HTR-8/SVneo (cell line): ENCODE measurements around the gene NLGN4Y.

Experiments
- DNase-seq: peaks from one replicate; pipeline ENCODE4 v3.0.0; 2011; ENCODE audit warnings: low spot score, mixed read lengths; ENCODE audit not compliant: insufficient read length
- FAIRE-seq: peaks from 2 replicates; lab custom pipeline; 2011; peaks lifted over from hg19 to GRCh38; lab: Jason Lieb, UNC

The NLGN4Y gene

GRCh38 chrY:14524272-14525231 is at the start of gene NLGN4Y:
Gene NLGN4Y (plus strand): TSS chrY:14524529. CDS start chrY:14622120, 97,591 bp downstream.
- DNase-seq: no peak
- FAIRE-seq: no peak

DNA sequence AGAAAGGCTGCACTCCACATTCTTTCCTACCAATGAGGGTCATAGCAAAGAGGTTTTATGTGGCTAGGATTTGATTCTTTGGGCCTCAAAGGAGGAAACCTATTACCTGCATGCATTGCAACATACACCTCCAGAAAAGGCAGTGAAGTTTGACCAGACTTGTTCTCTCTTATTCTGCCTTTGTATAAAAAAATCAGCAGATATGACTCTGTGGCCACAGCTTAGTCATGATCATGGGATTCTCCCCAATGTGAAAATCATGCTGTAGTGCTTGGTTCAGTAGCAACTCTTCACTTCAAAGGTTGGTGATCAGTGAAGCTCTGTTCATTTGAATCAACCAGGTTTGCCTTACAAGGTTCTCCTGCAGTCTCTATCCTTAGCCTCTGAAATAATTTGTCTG is 38.4 kb upstream of the NLGN4Y start:
- DNase-seq (no peak), FAIRE-seq (no peak)

DNA sequence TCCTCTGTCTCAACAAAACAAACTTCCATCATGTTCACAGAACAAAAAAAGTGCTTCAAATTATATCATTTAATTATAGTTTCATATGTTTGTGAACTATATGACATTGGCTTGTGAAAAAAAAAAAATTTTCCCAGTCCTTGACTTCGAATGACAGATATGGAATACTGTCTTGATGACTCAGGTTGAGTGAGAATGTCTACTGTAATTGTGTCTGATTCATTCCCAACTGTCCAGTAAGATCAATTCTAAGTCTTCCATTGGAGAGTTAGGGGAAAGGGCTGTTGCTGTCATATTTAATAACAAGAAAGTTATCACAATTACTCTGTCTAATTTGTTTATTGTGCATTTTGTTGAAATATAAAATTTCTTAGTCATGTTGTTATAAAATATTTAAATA is 34.1 kb upstream of the NLGN4Y start:
- no peak for FAIRE-seq
- no peak for DNase-seq

DNA sequence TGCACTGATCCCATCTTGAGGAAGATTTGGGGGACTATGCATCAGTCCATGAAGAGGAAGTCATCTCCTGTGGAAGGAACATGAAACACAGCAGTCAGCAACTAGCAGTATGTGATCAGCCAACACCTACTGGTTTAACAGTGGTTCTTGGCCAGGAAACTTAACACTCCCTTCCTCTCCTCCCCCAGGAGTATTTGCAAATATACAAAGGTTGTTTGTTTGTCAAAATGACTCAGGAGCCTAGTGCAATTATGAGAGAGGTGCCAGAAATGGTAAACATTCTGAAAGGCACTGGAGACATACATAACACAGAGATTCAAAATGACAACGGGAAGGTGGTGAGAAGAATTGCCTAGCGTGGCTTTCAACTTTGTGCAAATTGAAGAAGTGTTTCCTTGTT is 26.3 kb upstream of the NLGN4Y start:
- FAIRE-seq: no peak
- no peak for DNase-seq

GRCh38 chrY:14504592-14504991 is 19.7 kb upstream of the NLGN4Y start:
- FAIRE-seq (no peak), DNase-seq (no peak)

- FAIRE-seq: no peak
- DNase-seq: no peak
Measured at GRCh38 chrY:14522379-14522950, 1.9 kb upstream of the NLGN4Y start.

DNA sequence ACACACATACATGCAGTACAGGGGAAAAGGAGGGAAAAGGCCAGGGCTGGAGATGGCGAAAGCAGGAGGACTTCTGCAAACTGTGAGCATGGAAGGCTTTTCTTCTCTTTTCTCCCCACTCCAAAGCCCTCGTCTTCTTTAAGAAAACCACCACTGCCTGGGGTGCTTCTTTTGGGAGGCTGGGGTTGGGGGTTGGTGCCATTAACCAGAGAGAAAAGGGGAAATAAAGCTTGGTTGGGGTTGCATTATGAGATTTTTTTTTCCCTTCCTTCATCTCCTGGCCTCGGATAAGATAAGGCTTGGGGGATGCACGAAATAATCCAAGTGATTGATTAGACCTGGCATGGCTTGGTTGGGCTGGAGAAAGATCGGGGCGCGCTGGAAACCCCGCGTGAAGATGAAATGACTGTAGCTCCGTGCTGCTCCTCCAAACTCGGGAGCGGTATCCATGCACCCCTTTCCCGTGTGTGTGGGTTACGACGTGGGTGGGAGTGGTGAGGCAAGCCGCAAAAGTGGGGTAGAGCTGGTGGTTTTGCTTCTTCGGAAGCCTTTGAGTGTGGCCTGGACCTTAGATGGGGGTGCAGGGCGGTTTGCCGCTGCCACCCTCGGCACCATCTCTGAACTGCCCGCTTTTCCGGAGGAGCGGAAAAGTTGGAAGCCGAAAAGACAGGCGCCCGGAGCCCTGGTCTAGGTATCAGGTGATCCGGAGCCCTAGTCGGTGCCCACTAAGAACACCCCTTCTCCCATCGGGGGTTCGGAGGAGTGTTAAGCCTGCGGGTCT is 648 bp upstream of the NLGN4Y start:
- no peak for FAIRE-seq
- no peak for DNase-seq

DNA sequence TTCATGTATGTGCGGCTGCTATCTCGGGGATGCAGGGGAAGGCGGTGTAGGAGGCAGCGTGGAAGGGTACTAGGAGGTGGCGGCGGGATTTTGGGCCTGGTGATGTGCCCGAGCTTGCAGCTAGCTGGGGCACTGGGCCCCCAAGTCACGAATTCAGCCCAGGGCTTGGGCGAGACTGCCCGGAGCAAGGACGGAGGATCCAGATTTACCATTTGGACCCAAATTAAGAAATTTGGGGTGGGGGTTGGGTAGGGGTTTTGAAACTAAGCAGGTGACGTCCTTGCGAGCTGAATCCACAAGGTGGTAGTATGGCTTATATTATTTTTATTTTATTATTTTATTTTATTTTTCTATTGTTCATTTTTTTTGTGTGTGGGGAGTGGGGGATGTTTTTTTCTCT is 986 bp downstream of the NLGN4Y start:
- no peak for DNase-seq
- no peak for FAIRE-seq

DNA sequence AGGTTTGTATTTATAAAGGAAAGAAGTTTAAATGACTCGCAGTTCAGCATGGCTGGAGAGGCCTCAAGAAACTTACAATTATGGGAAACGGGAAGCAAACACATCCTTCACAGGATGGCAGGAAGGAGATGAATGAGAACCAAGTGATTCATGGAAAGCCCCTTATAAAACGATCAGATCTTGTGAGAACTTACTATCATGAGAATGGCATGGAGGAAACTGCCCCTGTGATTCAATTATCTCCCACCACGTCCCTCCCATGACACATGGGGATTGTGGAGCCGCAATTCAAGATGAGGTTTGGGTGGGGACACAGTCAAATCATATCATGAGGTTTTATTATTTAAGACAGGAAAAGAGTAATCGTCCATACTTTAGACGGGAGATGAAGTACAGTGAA is 4.0 kb downstream of the NLGN4Y start:
- FAIRE-seq (no peak), DNase-seq (no peak)

- FAIRE-seq (no peak), DNase-seq (no peak)
Measured at GRCh38 chrY:14536703-14537102, 12.4 kb downstream of the NLGN4Y start.

DNA sequence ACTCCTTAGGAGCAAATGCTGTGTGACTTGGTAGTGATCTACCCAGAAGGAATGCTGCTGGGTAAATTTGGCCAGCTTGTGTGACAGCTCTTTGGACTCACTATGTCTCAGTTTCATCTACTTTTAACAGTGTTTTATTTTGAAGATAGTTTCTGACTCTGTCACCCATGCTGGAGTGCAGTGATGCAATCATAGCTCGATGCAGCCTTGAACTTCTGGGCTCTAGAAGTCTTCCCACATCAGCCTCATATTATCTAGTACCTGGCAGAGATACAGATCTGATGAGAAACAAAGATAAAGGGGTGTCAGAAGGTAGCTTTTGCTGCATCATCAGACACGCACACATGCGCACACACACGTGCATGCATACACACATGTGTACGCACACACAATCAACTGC is 19.2 kb downstream of the NLGN4Y start:
- no peak for FAIRE-seq
- no peak for DNase-seq

DNA sequence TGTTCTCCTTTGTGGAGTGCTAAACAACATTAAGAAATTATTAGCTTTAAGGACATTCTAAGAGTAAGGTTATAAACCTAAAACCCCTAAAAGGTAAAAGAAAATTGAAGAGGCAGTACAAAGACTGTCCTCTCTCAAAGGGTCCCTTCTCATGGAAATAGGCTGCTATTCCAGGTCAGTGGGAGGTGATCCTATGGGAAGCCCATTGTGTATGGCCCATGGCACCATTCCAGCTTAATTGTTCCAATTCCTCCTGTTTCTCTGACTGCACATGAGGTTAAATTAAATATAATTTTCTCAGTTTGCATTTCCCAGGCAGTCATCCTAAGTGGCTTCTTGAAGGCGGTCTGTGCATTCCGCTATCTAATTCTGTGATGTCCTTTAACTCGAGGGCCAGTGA is 57.0 kb downstream of the NLGN4Y start:
- FAIRE-seq (no peak), DNase-seq (no peak)

DNA sequence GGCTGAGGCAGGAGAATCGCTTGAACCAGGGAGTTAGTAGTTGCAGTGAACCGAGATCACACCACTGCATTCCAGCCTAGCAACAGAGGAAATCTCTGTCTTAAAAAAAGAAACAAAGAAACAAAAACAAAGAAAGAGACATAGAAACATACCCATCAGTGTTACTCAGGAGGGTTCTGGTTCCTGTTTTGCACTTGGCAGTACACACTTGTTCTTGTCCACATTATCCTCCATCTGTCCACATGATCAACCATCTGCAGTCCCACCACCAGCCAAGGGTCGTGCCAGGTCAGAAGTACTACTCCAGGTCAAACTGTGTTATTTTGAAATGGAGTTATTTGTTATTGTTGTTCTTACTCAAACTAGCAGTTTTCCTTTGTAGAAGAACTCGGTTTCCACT is 62.4 kb downstream of the NLGN4Y start:
- DNase-seq (no peak), FAIRE-seq (no peak)

DNA sequence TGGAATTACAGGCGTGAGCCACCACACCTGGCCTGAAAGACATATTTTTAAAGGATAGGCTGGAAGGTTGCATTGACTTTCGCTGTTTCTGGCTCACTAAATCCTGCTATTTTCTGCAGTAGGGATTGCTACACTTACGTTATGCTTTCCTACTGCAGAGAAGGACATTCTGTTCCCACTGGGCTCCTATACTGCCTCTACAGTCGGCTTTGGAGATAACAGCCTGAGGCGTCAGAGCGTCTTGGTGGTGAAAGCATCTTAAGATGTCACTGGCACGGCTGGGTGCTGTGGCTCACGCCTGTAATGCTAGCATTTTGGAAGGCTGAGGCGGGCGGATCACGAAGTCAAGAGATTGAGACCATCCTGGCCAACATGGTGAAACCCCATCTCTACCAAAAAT is 77.0 kb downstream of the NLGN4Y start:
- no peak for DNase-seq
- no peak for FAIRE-seq

GRCh38 chrY:14617625-14618024 is 93.3 kb downstream of the NLGN4Y start:
- DNase-seq (no peak), FAIRE-seq (no peak)

DNA sequence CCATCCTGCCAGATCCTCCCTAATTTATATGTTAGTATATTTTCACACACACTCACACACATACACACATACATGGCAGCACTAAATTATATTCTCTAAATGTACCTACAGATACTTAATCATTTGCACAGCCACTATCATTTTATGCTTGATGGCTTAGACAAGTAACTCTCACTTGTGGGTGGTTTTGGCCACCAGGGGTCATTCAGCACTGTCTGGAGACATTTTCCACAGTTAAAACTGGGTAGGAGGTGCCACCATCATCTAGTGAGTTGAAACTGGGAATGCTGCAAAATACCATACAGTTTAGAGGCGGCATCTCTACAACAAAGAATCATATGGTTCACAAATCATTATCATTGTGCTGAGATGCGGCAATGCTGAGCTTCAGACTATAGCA is 94.2 kb downstream of the NLGN4Y start:
- FAIRE-seq: no peak
- DNase-seq: no peak

- FAIRE-seq (no peak), DNase-seq (no peak)
Measured at GRCh38 chrY:14628208-14628607, 103.9 kb downstream of the NLGN4Y start.

- FAIRE-seq (no peak), DNase-seq (no peak)
Measured at GRCh38 chrY:14631676-14632075, 107.3 kb downstream of the NLGN4Y start.

- no peak for DNase-seq
- no peak for FAIRE-seq
Measured at GRCh38 chrY:14633718-14634117, 109.4 kb downstream of the NLGN4Y start.

DNA sequence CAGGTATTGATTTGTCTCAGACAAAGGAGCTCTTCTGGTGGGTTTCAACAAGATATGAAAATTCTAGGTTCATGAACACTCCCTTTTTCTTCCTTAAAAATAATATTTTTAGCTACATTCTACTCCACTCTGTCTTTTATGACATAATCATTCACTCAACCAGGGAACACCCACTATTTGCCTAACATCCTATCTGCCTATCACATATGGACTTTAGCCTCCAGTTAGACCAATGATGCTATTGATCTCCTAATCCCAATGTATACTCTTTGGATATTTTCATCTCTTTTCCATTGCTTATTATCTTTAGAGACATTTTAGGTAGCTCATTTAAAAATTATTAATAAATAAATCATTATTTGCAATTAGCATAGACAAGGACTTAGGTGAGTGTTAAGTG is 110.6 kb downstream of the NLGN4Y start:
- no peak for FAIRE-seq
- no peak for DNase-seq

GRCh38 chrY:14637551-14637950 is 113.2 kb downstream of the NLGN4Y start:
- DNase-seq (no peak), FAIRE-seq (no peak)
